Right renal cortex interstitium (tissue), 3 donors: ENCODE measurements around the gene MTCH2. TPM values are rescaled to one million over a fixed set of nuclear protein-coding genes. Genes with fewer than 3 reads are reported as not detected.
"Not testable (repeated sequence)": the region's sequence is repeated elsewhere in the genome, so short reads cannot be mapped to it uniquely, and the experiment has no call there.

Experiments
- DNase-seq, 3 donors: peaks; one replicate each; pipeline ENCODE4 v3.0.0-alpha.2; 2013; ENCODE audit warnings: low read depth in 3 of 3, low spot score in 2 of 3
- polyA plus RNA-seq, 3 donors: library from polyadenylated mRNA; unstranded; fragments of 120-200 nt; gene quantifications; one replicate each; pipeline ENCODE4 v1.2.1, GENCODE V29; 2013; ENCODE audit not compliant: insufficient read length in 3 of 3

MTCH2 gene
- polyA plus RNA-seq, 3 donors = 121 to 136 (median 132) TPM

DNA sequence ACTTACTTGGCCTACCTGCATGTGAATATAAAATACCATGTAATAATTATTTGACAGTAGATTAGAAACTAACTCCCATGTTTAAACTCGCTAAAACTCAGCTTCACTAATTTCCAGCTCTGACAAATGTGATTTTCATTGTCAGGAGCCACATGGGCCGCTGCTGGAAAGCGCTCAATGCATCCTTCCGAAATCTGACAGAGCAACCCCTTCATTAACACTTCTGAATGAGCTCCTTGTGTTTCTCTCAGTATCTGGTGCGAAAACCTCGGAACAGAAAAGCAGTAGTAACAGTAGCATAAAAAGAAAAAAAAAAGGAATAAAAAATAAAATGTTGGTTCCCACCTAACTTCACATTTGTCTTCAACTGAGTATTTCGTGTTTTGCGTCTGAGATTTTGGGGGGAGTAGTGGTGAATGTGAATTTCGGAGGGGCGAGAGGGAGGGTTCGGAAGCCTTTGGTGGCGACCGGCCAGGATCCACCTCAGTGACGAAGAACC, 710 bp downstream of the MTCH2 start:
- no peak for DNase-seq

DNA sequence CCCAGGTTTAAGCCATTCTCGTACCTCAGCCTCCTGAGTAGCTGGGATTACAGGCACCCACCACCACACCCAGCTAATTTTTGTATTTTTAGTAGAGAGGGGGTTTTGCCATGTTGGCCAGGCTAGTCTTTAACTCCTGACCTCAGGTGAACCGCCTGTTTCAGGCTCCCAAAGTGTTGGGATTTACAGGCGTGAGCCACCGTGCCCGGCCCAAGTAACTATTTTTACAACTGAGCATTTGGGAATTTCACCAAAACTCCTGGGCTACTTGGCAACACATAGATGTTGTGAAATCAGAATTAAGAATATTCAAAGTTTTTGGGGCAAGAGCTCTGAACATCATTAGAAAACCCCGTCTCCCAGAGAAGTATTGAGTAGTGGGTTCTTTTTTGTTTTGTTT, 1.9 kb downstream of the MTCH2 start:
- not testable (repeated sequence) for DNase-seq

DNA sequence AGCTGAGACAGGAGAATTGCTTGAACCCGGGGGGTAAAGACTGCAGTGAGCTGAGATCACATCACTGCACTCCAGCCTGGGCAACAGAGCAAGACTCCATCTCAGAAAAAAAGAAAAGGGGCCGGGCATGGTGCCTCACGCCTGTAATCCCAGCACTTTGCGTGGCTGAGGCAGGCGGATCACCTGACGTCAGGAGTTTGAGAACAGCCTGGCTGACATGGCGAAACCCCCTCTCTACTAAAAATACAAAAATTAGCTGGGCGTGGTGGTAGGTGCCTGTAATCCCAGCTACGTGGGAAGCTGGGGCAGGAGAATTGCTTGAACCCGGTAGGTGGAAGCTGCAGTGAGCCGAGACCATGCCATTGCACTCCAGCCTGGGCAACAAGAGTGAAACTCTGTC, 6.0 kb downstream of the MTCH2 start:
- DNase-seq = not testable (repeated sequence)

DNA sequence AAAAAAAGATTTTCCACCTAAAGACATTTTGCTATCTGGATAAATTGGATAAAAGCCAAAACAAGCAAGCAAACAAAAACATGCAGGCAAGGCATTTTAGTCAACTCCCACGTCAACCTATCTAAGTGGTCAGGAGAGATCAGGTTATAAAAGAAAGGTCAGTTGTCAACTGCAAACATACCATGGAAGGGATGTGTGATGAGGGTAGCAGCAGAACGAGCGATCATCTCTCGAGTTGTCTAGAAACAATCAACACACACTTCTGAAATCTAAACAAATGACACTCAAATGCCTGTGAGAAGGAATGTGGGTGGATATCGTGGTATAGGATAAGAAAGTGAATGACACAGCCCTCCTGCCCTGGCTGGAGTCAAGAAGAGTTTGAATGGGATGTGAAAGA, 10.9 kb downstream of the MTCH2 start:
- no peak for DNase-seq

DNA sequence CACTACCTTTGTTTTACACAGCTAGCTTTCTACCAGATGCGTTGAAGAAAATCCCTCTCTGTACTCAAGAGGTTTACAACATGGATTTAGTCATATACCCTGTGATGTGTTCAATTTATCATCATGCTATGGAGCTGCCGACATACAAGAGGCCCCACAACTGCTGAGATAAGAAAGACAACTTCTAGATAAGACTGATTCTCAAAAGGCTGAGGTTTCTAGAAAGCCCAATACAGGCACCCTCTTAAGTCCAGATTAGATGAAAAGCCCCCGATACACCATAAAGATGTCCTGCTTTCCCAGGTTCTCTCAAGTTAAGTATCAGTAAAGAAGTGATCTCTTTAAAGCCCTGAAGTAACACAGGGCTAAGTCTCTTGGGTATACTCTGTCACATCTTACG, 14.3 kb downstream of the MTCH2 start:
- DNase-seq = no peak

DNA sequence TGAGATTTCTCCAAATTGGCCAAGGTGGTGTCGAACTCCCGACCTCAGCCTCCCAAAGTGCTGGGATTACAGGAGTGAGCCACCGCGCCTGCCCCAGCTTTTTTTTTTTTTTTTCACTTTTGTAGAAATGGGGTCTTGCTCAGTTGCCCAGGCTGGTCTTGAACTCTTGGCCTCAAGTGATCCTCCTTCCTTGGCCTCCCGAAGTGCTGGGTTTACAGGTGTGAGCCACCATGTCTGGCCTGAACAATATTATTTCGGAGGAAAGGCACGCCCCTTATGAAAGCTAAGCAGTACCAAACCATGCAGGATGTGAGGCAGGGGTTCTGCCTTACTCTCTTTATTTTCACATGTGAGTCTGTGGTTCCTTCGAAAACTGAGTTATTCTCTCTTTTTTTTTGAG, 16.1 kb downstream of the MTCH2 start:
- DNase-seq = no peak

DNA sequence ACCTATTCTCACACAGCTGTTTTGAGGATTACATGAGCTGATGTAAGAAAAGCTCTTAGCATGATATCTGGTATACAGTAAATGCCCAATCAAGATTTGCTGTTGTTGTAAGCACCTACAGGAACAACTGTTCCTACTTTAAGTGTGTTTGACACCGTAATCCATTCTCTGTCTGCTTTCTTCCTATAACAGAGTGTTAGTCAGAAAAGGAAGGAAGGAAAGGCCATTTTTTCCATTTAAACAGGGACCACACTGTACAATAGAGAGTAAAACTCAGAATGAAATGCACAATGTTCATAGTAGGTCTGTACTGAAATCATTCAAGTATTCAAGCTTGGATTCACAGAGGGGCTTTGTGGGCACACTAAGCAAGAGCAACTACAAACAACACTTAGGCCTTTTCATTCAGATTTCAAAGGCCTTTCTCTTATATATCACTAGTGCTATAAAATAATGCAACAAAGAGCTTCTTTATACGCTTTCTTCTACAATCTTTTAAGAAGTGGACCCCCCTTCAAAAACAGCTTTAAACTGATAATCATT, 21.5 kb downstream of the MTCH2 start:
- DNase-seq = no peak

DNA sequence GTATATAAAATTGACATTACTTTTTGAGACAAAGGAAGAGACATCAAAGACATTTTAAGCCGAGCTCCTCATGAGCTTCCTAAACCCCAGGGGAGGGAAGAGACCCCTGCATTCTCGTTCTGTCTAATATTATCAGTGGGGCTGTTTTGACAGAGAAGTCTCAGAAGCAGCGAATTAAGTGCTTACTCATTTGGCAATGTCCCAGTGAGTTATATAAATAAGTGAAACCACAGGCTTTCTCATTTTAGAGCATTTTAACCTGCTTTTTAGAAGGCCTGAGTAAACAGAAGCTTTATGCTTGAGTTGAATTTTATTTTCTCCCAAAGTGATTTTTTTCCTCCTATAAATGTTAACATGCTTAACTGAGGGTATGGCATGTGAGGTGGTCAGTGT, 24.9 kb downstream of the MTCH2 start:
- DNase-seq = no peak

DNA sequence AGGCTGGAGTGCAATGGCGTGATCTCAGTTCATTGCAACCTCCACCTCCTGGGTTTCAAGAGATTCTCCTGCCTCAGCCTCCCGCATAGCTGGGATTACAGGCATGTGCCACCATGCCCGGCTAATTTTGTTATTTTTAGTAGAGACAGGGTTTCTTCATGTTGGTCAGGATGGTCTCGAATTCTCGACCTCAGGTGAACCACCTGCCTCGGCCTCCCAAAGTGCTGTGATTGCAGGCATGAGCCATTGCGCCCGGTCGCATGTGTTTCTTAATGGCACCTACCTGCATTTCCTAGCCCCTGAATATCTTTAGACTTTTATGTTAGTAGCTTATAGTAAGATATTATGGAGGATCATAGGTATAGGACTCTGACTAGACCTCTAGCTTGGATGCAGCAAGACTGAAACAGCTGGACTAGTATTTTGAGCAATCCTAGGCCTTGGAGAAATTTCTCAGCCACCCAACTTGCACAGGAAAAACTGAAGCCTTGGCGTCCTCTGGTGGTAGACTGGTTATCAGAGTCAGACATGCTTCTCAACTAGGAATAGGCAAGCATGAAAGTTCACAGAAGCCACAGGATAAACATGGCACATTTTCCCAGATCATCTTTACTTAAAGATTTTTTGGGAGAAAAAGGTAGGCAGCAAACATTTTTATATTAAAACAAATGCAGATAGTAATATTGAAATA, 25.5 kb downstream of the MTCH2 start:
- DNase-seq = no peak

DNA sequence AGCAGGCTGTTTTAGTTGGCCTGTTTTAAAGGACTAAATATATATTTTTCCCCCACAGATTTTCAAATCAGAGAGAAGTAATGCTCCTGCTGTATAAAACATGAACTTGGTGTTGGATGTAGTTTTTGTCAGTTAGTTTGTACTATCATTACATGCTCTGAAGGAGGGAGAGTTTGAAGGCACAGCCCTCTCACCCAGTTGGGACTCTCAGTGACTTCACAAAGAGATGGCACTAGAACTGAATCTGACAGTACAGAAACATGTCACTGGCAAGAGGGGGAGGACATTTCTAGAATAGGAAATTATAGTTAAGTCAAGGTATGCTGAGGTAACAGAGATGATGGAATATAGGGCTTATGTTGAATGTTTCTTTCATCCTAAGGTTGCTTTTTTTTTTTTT, 27.1 kb downstream of the MTCH2 start:
- DNase-seq = no peak

DNA sequence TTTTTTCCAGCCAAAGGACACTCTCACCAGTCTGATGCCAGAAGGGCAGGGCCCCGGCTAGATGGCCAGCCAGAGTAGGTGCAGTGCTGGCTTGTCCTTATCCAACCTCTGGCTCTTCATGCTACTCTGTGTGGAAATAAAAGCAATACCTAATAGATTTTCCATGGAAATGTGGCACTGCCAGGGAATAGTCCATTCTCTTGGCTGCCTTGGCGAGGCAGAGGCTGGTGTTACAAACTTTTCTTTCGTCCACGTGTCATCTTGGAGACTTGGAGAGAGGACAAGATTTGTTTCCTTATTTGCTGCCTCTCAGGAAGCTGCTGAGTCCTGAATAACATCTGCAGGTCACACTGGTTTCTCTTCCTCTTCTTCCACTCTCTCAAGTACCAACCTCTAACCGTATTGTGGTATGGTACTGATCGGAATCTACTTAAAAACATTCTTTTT, 31.0 kb downstream of the MTCH2 start:
- no peak for DNase-seq

DNA sequence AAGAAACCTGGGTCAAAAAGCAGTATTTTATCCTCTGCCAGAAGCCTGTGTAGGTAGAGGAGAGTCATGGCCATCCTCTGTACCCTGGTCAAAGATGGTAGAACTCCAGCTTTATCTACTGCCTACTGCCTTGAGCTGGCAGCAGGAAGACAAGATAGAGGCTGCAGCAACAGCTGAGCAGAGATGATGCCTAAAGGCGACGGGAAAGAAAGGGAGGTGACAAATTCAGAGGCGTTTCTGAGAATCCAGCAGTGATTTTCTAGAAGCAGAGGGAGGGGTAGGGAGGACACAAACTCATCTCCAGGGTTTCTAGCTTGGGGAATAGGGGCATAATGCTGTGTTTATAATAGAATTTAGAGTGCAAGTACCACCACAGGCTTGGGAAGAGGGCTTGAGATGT, 32.7 kb downstream of the MTCH2 start:
- DNase-seq = no peak

DNA sequence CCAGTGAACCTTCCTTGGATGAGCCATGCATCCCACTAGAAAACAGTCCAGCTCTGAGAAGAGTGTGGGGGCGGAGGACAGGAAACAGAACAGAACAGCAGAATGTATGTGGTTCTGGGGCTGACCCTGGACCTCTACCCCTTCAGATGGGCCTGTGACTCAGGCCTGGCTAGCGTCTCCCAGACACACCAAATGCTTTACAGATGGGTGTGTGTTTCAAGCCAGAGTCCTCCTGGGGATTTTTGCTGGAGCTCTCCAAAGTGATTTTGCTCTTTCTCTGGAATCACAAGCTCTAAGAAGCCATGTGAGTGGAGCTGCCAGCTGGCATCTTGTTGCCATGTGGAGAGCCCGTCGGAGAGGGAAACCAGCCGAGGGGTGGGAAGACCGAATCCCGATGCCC, 35.0 kb downstream of the MTCH2 start:
- DNase-seq = no peak

DNA sequence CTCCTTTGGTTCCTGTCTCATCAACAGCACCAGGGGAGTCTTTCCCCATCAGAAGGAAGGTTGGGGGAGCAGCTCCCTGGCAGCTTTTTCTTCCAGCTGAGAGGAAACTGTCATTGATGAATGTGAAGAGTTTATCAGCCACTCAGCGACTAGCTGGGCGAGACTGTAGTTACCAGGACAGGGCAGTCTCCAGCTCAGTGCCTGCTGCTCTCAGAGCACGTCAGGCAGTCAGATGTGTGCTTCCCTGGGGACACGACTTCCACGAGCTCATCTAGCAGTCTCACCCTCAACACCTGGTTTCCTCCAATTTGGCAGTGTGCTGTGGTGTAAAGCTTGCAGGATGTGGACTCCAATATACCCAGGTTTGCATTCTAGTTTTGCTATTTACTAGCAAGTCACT, 35.6 kb downstream of the MTCH2 start:
- no peak for DNase-seq

DNA sequence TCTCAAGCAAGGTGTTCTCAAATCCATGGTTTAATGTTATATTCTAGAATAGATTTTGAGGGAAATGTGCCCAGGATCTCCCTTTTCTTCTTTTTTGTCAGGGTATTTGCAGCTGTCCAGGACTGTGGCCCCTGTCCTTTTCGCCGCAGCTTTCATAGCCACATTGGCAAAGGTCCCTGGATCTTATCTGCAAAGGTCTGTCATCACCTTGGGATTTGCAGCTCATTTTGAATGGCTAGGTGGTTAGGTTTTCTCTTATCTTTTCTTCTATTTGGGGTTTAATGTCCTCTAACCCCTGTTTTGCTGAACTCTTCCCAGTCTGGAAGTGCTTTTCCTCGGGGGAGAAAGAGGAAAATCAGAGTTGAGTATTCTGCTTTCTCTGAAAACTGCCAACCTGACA, 36.4 kb downstream of the MTCH2 start:
- DNase-seq = no peak

DNA sequence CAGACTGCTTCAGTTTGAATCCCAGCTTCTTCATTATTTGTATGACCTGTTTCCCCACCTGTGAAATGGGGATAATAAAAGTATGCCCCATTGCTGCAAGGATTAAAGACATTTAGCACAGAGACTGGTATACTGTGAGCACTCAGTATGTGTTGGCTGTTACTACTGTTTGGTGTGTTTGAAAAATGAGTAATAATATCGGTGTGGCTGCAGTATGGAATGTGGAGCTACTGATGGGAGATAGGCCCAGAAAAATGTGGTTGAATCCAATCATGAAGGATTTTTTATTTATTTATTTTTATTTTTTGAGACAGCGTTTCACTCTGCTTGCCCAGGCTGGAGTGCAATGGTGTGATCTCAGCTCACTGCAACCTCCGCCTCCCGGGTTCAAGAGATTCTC, 39.1 kb downstream of the MTCH2 start:
- no peak for DNase-seq

DNA sequence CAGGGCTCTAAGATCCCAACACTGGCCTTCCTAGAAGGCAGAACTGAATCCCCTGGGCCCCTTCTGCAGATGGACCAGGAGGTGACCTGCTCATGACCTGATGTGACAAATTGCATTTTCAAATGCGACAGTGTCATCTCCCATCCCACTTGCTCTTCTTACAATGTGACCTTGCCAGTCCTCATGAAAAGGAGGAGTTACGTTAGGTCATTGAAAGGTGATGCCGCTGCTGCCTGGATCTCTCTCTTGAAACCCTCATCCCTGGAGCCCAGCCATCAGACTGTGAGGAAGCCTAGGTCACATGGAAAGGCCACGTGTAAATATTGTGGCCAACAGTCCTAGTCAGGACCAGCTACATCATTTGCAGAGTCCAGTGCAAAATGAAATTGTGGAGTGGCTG, 42.5 kb downstream of the MTCH2 start:
- DNase-seq = no peak

DNA sequence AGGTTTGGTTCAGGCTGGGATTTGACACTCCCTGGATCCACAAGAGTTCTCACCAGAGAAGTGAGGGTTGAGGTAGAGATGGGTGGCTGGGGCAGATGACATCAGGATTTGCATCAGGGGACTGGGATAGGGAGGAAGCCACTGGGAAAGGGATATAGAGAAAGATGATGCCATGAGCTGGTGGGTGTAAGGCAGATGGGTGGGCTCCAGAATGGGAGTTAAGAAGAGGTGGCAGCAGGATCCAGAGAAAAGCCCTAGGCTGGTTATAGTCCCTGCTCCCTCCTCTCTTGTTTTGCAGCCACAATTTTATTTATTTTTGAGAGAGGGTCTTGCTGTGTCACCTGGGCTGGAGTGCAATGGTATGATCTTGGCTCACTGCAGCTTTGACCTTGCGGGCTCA, 46.4 kb downstream of the MTCH2 start:
- DNase-seq = no peak

DNA sequence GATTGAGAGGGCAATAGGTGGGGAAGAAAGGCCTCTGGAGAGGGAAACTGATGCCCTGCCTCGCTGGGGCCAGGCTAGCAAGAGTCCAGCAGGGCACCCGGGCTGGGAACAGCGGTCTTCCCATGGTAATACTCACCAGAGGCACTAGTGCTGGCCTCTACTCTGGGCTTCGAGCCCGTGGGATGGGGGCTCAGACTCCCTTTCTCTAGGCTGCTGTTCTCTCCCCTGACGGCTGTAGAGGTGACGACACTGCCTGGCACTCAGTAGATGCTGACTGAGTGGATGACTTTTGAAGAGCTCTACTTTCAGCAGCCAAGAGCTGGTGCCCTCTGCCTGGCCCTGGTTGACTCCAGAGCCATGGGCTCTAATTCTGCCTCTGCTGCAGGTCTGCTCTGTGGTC, 47.3 kb downstream of the MTCH2 start:
- DNase-seq = no peak

DNA sequence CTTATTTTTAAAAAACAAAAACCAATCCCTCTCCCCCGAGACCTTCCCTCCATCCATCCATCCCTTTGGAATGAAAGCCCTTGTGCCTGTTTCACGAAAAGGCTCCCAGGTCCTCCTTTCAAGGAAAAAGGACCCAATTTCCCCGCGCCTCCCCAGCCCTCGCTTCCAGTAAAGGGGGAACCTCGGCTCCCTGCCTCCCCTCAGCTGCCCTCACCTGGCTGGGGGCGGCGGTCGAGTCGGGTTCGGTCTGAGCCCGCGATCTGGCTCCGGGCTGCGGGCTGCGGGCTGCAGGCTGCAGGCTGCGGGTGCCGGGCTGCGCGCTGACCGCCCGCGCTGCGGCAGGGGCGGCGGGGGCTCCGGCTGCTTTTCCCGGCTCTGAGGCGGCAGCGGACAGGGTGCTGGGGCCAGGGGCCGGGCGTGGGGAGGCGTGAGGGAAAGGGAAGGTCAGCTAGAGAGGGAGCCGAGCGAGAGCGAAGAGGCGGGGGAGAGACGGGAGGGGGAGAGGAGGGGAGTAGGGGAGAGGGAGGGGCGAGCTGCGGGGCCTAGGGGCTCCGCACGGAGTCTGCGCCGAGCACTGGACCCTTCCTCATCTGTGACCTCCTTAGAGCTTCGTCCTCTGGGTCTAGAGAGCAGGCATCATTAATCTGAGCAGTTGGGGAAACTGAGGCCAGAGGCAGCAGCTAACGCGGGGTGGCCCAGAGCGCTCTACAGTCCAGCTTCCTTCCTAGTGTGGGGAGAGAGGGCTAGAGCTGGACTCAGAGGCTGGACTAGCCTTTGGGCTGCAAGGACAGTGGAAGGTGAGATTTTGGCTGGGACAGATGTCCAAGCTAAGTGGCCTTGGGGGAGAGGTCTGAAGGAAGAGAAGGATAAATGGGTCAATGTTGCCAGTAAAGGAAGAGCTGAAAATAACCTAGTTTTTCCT, 48.2 kb downstream of the MTCH2 start, which contains the start of gene C1QTNF4:
C1QTNF4 (minus strand) TSS at position 478 of the 922 bp plus-strand sequence. CDS start 3,601 bp downstream, outside the sequence.
- no peak for DNase-seq

DNA sequence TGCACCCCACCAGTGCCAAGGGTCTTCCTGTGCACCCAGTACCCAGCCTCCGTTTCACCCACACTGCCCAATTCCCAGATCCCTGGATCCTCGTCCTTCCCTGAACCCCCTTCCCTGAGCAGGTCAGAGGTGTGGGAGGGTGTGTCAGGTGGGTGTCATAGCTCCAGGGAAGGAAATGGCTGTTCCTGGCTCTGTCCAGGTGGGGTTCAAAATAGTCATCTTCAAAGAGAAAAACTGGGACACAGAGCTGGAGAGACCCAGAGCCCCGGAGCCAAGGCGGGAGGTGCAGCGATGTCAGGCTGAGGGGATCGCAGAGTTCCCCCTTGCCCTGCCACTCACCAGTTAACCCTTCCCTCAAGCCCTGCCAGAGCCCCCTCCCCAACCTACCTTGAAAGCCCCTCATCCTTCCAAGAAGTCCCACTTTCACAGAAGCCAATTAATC, 48.8 kb downstream of the MTCH2 start:
- DNase-seq = no peak
